ENCODE data around the gene SVOPL. TPM values are rescaled to one million over a fixed set of nuclear protein-coding genes. Genes with fewer than 3 reads are reported as not detected.
"Not testable (repeated sequence)": the region's sequence is repeated elsewhere in the genome, so short reads cannot be mapped to it uniquely, and the experiment has no call there.

Gene SVOPL
- total RNA-seq, 2 experiments from 2014 or later: not detected

- ChIA-PET POLR2A (interaction anchor here (1.0 to 1.3 kb wide), 3 partner anchors 14 to 577 kb away, joined by 5 to 11 read pairs (median 10); no protein-coding TSS in a partner anchor), CTCF (interaction anchor here (0.6 to 1.9 kb wide), 18 partner anchors 9 to 584 kb away, joined by 3 to 29 read pairs (median 4); partner anchors contain the start of gene TRIM24)
- H3K27me3 Mint-ChIP-seq: no peaks in the 10 kb centered on the region
- no peaks in the 10 kb centered on the region for H3K36me3 Mint-ChIP-seq (ENCODE audit: low read depth)
- H3K9me3 ChIP-seq (ENCODE audit: control insufficient read depth in 1 of 2, insufficient read depth in 1 of 2, low read length in 2 of 2): no peaks in the 10 kb centered on the region
- peaks cover 8% of the 10 kb centered on the region for H3K4me1 Mint-ChIP-seq (ENCODE audit: low read depth)
- TF ChIP-seq CTCF (IDR thresholded peaks at IDR 0.05): no peak
- no peaks in the 10 kb centered on the region for H3K27me3 ChIP-seq (ENCODE audit: control insufficient read depth in 1 of 2, insufficient read depth in 2 of 2, low read length in 2 of 2)
- intact Hi-C loops (cut with DNase I, micrococcal nuclease): loop anchor here (1.0 to 5.0 kb wide), 9 partner anchors 128 to 835 kb away; partner anchors contain the start of gene CREB3L2 (in 1 of the 2)
- H3K27ac ChIP-seq (ENCODE audit: low read depth in 1 of 2, low read length in 2 of 2): no peak overlapping the region
- no peaks in the 10 kb centered on the region for H3K36me3 ChIP-seq (ENCODE audit: insufficient read depth, low read length)
- no peak for ATAC-seq (ENCODE audit: poor library complexity)
- no peaks in the 10 kb centered on the region for H3K9me3 Mint-ChIP-seq
- no peak overlapping the region for H3K4me3 Mint-ChIP-seq
- H3K4me3 ChIP-seq (ENCODE audit: low read length): no peak overlapping the region
- DNase-seq: no peak
- no peak overlapping the region for H3K27ac Mint-ChIP-seq
- no peaks in the 10 kb centered on the region for H3K4me1 ChIP-seq (ENCODE audit: insufficient read depth, low read length)
Observed at GRCh38 chr7:138738114-138738513, 37.0 kb upstream of the SVOPL start.

GRCh38 chr7:138735399-138735798 is 34.2 kb upstream of the SVOPL start:
- H3K4me1 Mint-ChIP-seq (ENCODE audit: low read depth): peaks cover 13% of the 10 kb centered on the region
- ChIA-PET POLR2A (no interaction called here), CTCF (no interaction called here)
- ATAC-seq (ENCODE audit: poor library complexity) (no peak), DNase-seq (no peak)
- intact Hi-C loops (cut with DNase I, micrococcal nuclease): loop anchor here (5.0 kb wide), 2 partner anchors 728 to 733 kb away; partner anchors contain the start of gene CREB3L2 (in 1 of the 2)
- no peak overlapping the region for H3K4me3 Mint-ChIP-seq
- H3K9me3 Mint-ChIP-seq: no peaks in the 10 kb centered on the region
- Histone ChIP-seq H3K36me3 (ENCODE audit: insufficient read depth, low read length) (no peaks in the 10 kb centered on the region), H3K27ac (ENCODE audit: low read depth in 1 of 2, low read length in 2 of 2) (no peak overlapping the region), H3K27me3 (ENCODE audit: control insufficient read depth in 1 of 2, insufficient read depth in 2 of 2, low read length in 2 of 2) (no peaks in the 10 kb centered on the region), H3K4me1 (ENCODE audit: insufficient read depth, low read length) (no peaks in the 10 kb centered on the region), H3K4me3 (ENCODE audit: low read length) (no peak overlapping the region), H3K9me3 (ENCODE audit: control insufficient read depth in 1 of 2, insufficient read depth in 1 of 2, low read length in 2 of 2) (no peaks in the 10 kb centered on the region)
- no peak overlapping the region for H3K27ac Mint-ChIP-seq
- TF ChIP-seq CTCF (IDR thresholded peaks at IDR 0.05): no peak
- H3K27me3 Mint-ChIP-seq: no peaks in the 10 kb centered on the region
- no peaks in the 10 kb centered on the region for H3K36me3 Mint-ChIP-seq (ENCODE audit: low read depth)

- H3K27me3 ChIP-seq (ENCODE audit: control insufficient read depth in 1 of 2, insufficient read depth in 2 of 2, low read length in 2 of 2); H3K4me1 Mint-ChIP-seq (ENCODE audit: low read depth); CTCF ChIA-PET; H3K9me3 ChIP-seq (ENCODE audit: control insufficient read depth in 1 of 2, insufficient read depth in 1 of 2, low read length in 2 of 2); H3K36me3 Mint-ChIP-seq (ENCODE audit: low read depth); H3K27me3 Mint-ChIP-seq; H3K36me3 ChIP-seq (ENCODE audit: insufficient read depth, low read length); POLR2A ChIA-PET; H3K9me3 Mint-ChIP-seq; intact Hi-C loops (cut with DNase I, micrococcal nuclease); H3K4me3 Mint-ChIP-seq; H3K27ac ChIP-seq (ENCODE audit: low read depth in 1 of 2, low read length in 2 of 2); H3K27ac Mint-ChIP-seq; H3K4me3 ChIP-seq (ENCODE audit: low read length); ATAC-seq (ENCODE audit: poor library complexity); DNase-seq; H3K4me1 ChIP-seq (ENCODE audit: insufficient read depth, low read length): not testable (repeated sequence)
Observed at GRCh38 chr7:138731733-138732132, 30.6 kb upstream of the SVOPL start.

DNA sequence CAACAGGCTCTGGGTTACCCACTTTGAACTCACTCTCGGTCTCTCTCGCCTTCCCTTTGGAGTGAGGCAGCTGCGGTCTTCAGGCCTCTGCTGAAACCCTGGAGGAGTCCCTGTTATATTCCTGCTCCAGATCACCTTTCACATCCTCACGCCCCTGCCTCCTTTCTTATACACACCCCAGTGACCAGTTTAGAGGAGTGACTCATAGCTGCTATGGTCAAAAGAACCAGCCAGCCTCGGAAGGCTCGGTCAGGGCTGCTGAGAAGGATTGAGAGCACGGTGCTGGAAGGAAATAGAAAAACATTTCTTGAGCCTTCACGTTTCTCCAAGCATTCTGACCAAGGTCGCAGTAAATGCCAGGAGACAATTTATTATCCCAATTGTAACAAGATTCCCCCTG is 28.3 kb upstream of the SVOPL start:
- Mint-ChIP-seq H3K27ac (no peak overlapping the region), H3K9me3 (no peaks in the 10 kb centered on the region), H3K4me1 (ENCODE audit: low read depth) (peaks cover 8% of the 10 kb centered on the region), H3K36me3 (ENCODE audit: low read depth) (no peaks in the 10 kb centered on the region), H3K27me3 (no peaks in the 10 kb centered on the region), H3K4me3 (no peak overlapping the region)
- intact Hi-C loops (cut with DNase I, micrococcal nuclease): no loop called here
- Histone ChIP-seq H3K36me3 (ENCODE audit: insufficient read depth, low read length) (no peaks in the 10 kb centered on the region), H3K27ac (ENCODE audit: low read depth in 1 of 2, low read length in 2 of 2) (no peak overlapping the region), H3K27me3 (ENCODE audit: control insufficient read depth in 1 of 2, insufficient read depth in 2 of 2, low read length in 2 of 2) (no peaks in the 10 kb centered on the region), H3K4me3 (ENCODE audit: low read length) (no peak overlapping the region), H3K9me3 (ENCODE audit: control insufficient read depth in 1 of 2, insufficient read depth in 1 of 2, low read length in 2 of 2) (no peaks in the 10 kb centered on the region), H3K4me1 (ENCODE audit: insufficient read depth, low read length) (no peaks in the 10 kb centered on the region)
- ChIA-PET POLR2A (no interaction called here), CTCF (no interaction called here)
- ATAC-seq (ENCODE audit: poor library complexity) (no peak), DNase-seq (no peak)
- TF ChIP-seq CTCF (IDR thresholded peaks at IDR 0.05): no peak

Data from CD4-positive, alpha-beta T cell (primary cell).